Fibroblast of lung (primary cell): ENCODE results near the gene PPP5C. TPM values are rescaled to one million over a fixed set of nuclear protein-coding genes. Genes with fewer than 3 reads are reported as not detected.
"Not testable (repeated sequence)": the region's sequence is repeated elsewhere in the genome, so short reads cannot be mapped to it uniquely, and the experiment has no call there.

Source experiments
- DNase-seq, 2 donors: peaks; one replicate each; pipeline versions ENCODE4 v3.0.0 to v3.0.0-alpha.2; 2010; ENCODE audit warnings: low read depth in 2 of 2
- H2AFZ ChIP-seq: 2 replicates; pipeline ENCODE4 v1.5.1; 2012; ENCODE audit warnings: low read length, control low read depth, inconsistent platforms
- H3K27ac ChIP-seq: 2 replicates; pipeline ENCODE4 v1.5.1; 2011; ENCODE audit warnings: low read length, control low read depth; ENCODE audit not compliant: insufficient read depth
- H3K27me3 ChIP-seq: 2 replicates; pipeline ENCODE4 v1.5.1; 2011; ENCODE audit warnings: mild to moderate bottlenecking, low read length; ENCODE audit not compliant: control insufficient read depth, insufficient read depth
- H3K36me3 ChIP-seq: 2 replicates; pipeline ENCODE4 v1.5.1; 2011; ENCODE audit warnings: low read length; ENCODE audit not compliant: control insufficient read depth, insufficient read depth
- H3K4me1 ChIP-seq: 2 replicates; pipeline ENCODE4 v1.5.1; 2011; ENCODE audit warnings: low read length; ENCODE audit not compliant: control insufficient read depth, insufficient read depth; ENCODE audit errors: extremely low read depth
- H3K4me2 ChIP-seq: 2 replicates; pipeline ENCODE4 v1.5.1; 2011; ENCODE audit warnings: low read length, control low read depth; ENCODE audit not compliant: insufficient read depth; ENCODE audit errors: extremely low read depth
- H3K4me3 ChIP-seq, 4 experiments: fragments of 200-600 bp in 1 of 4; sonication (generic) in 1 of 4; replicated peaks in 1 of 4; 2 replicates each; pipeline ENCODE4 v1.5.1; 2011 to 2016; ENCODE audit warnings: low read length in 4 of 4, low read depth in 3 of 4, mild to moderate bottlenecking in 3 of 4, control low read depth in 2 of 4, inconsistent platforms in 1 of 4, mixed read lengths in 1 of 4; ENCODE audit not compliant: insufficient read depth in 1 of 4; ENCODE audit errors: control extremely low read depth in 1 of 4
- H3K79me2 ChIP-seq: 2 replicates; pipeline ENCODE4 v1.5.1; 2012; ENCODE audit warnings: mild to moderate bottlenecking, low read length, inconsistent platforms; ENCODE audit not compliant: control insufficient read depth, insufficient read depth
- H3K9ac ChIP-seq: 2 replicates; pipeline ENCODE4 v1.5.1; 2011; ENCODE audit warnings: mild to moderate bottlenecking, low read length, control low read depth; ENCODE audit not compliant: insufficient read depth
- H3K9me3 ChIP-seq: 2 replicates; pipeline ENCODE4 v1.5.1; 2012; ENCODE audit warnings: low read depth, low read length; ENCODE audit not compliant: control insufficient read depth, insufficient read depth
- H4K20me1 ChIP-seq: 2 replicates; pipeline ENCODE4 v1.5.1; 2011; ENCODE audit warnings: low read length; ENCODE audit not compliant: control insufficient read depth, insufficient read depth; ENCODE audit errors: extremely low read depth
- CTCF ChIP-seq, 2 donors: IDR thresholded peaks in 1 of 2; conservative IDR thresholded peaks in 1 of 2; 1 replicate in 1 of 2; 2 replicates in 1 of 2; pipeline ENCODE4 v1.5.1; 2011 to 2012; ENCODE audit warnings: low read length in 2 of 2, control low read depth in 1 of 2, inconsistent platforms in 1 of 2, low read depth in 1 of 2, mild to moderate bottlenecking in 1 of 2
- EZH2 ChIP-seq: IDR thresholded peaks from 2 replicates; pipeline ENCODE4 v1.5.1; 2012; ENCODE audit warnings: low read length, control low read depth, mild to moderate bottlenecking; ENCODE audit errors: missing control alignments
- polyA plus RNA-seq, 2 donors: library from polyadenylated mRNA; depleted of rRNA in 1 of 2; stranded (reverse) in 1 of 2; unstranded in 1 of 2; fragments of >200 nt; gene quantifications; 2 replicates each; pipeline ENCODE4 v1.2.1, GENCODE V29; 2011 to 2012; ENCODE audit warnings: missing spikeins in 1 of 2
- total RNA-seq: library from RNA; depleted of rRNA; stranded (reverse); fragments of >200 nt; gene quantifications from 2 replicates; pipeline ENCODE4 v1.2.1, GENCODE V29; 2014

Gene PPP5C
- total and polyA plus RNA-seq, 2 donors (not counting 1 experiment from before 2014, with no cell fraction given): 46.9 to 94.1 TPM

GRCh38 chr19:46321653-46322052 lies 25.2 kb upstream of the PPP5C start:
- H3K9ac ChIP-seq: no peak overlapping the region
- no peaks in the 10 kb centered on the region for H3K4me1 ChIP-seq
- H3K27me3 ChIP-seq: no peaks in the 10 kb centered on the region
- no peak for DNase-seq
- no peak for TF ChIP-seq CTCF (conservative IDR thresholded peaks at IDR 0.05 in 1 of 2, IDR thresholded peaks at IDR 0.05 in 1 of 2; ENCODE audit: low read depth in 1 of 2, low read length in 2 of 2)
- no peak for TF ChIP-seq EZH2
- no peaks in the 10 kb centered on the region for H3K79me2 ChIP-seq
- no peak overlapping the region for H3K27ac ChIP-seq
- H3K4me2 ChIP-seq: no peak overlapping the region
- H3K9me3 ChIP-seq: no peaks in the 10 kb centered on the region
- H2AFZ ChIP-seq: no peak overlapping the region
- no peaks in the 10 kb centered on the region for H3K36me3 ChIP-seq
- no peaks in the 10 kb centered on the region for H4K20me1 ChIP-seq
- H3K4me3 ChIP-seq: no peak overlapping the region

GRCh38 chr19:46323227-46323626 lies 23.7 kb upstream of the PPP5C start:
- H3K36me3 ChIP-seq, H4K20me1 ChIP-seq, H3K9ac ChIP-seq, H3K9me3 ChIP-seq, H3K4me1 ChIP-seq, H3K4me2 ChIP-seq, H3K79me2 ChIP-seq, H2AFZ ChIP-seq, DNase-seq, H3K27me3 ChIP-seq, H3K27ac ChIP-seq, H3K4me3 ChIP-seq: not testable (repeated sequence)

- no peaks in the 10 kb centered on the region for H3K36me3 ChIP-seq
- no peaks in the 10 kb centered on the region for H3K79me2 ChIP-seq
- H3K4me3 ChIP-seq: no peak overlapping the region
- H3K27ac ChIP-seq: no peak overlapping the region
- H3K9me3 ChIP-seq: no peaks in the 10 kb centered on the region
- no peak overlapping the region for H3K9ac ChIP-seq
- no peak overlapping the region for H2AFZ ChIP-seq
- no peak for DNase-seq
- no peak overlapping the region for H3K4me2 ChIP-seq
- H3K27me3 ChIP-seq: no peaks in the 10 kb centered on the region
- H4K20me1 ChIP-seq: no peaks in the 10 kb centered on the region
- no peaks in the 10 kb centered on the region for H3K4me1 ChIP-seq
- TF ChIP-seq EZH2 (no peak), CTCF (conservative IDR thresholded peaks at IDR 0.05 in 1 of 2, IDR thresholded peaks at IDR 0.05 in 1 of 2; ENCODE audit: low read depth in 1 of 2, low read length in 2 of 2) (no peak)
These were observed 22.6 kb upstream of the PPP5C start for GRCh38 chr19:46324277-46324676.
